ENCODE results near the gene SLC15A2.

SLC15A2 gene

DNA sequence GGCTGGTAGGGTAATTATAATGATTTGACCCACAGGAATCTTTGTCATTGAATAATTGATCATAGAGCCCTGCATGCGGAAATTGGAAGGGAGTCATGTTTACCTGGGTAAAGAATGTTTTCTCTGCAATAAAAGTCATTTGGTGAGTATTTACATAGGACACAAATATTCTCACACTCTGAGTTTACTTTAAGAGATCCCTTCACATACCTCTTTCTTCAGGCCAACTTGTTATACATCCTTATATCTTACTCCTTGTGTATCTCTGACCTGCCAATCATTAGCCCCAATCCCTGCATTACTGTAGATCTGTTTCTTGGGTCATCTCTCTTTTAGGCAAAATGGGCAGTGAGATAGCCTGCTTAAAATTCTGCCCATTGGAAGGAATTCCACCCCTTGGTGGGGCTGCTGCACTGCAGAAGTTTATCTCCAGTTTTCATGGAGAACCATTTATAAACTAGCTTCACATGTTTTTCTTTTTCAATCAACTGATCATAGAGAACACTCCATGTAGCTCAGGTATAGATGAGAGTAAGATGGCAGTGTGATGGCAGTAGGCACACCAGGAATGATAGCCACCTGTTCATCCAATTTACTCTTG is 81.6 kb downstream of the SLC15A2 start:
- no peaks in the 10 kb centered on the region for H3K4me1 ChIP-seq

DNA sequence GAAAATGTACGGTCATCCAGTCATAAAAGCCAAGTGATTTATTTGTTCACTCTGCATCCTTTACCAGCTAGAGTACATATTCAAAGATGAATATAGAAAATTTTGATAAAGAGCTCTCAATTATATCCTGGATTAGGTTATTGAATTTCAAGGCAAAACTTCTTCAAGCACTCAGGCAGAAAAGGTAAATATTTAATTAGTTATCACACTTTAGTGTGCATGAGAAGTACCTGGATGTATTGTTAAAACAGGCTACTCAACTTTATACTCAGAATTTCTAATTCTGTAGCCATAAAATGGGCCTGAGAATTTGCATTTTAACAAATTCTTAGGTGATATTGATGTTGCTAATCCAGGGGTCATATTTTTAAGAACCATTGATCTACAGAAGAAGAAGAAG is 82.5 kb downstream of the SLC15A2 start:
- H3K4me1 ChIP-seq: no peaks in the 10 kb centered on the region
- H3K9me3 ChIP-seq: peaks cover 0 to 4% (median 0%) of the 10 kb centered on the region in 3 donors
- intact Hi-C loops (cut with DNase I; ENCODE audit: low total_unique reads): no loop called here
- H3K36me3 ChIP-seq: no peaks in the 10 kb centered on the region
- TF ChIP-seq, protein P1, sequence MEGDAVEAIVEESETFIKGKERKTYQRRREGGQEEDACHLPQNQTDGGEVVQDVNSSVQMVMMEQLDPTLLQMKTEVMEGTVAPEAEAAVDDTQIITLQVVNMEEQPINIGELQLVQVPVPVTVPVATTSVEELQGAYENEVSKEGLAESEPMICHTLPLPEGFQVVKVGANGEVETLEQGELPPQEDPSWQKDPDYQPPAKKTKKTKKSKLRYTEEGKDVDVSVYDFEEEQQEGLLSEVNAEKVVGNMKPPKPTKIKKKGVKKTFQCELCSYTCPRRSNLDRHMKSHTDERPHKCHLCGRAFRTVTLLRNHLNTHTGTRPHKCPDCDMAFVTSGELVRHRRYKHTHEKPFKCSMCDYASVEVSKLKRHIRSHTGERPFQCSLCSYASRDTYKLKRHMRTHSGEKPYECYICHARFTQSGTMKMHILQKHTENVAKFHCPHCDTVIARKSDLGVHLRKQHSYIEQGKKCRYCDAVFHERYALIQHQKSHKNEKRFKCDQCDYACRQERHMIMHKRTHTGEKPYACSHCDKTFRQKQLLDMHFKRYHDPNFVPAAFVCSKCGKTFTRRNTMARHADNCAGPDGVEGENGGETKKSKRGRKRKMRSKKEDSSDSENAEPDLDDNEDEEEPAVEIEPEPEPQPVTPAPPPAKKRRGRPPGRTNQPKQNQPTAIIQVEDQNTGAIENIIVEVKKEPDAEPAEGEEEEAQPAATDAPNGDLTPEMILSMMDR (IDR thresholded peaks at IDR 0.05): no peak
- H3K27me3 ChIP-seq: no peaks in the 10 kb centered on the region
- H3K27ac ChIP-seq: no peak overlapping the region
- no peak for DNase-seq
- no peak overlapping the region for H3K4me3 ChIP-seq

More for the DNA sequence above, 81.6 kb downstream of the SLC15A2 start:
- Histone ChIP-seq H3K27me3 (no peaks in the 10 kb centered on the region), H3K4me3 (no peak overlapping the region), H3K27ac (no peak overlapping the region), H3K36me3 (no peaks in the 10 kb centered on the region), H3K9me3 (peaks cover 0 to 4% (median 0%) of the 10 kb centered on the region in 3 donors)
- intact Hi-C loops (cut with DNase I; ENCODE audit: low total_unique reads): no loop called here
- TF ChIP-seq, protein P1 (IDR thresholded peaks at IDR 0.05): no peak
- no peak for DNase-seq

GRCh38 chr3:121979246-121979645 is 85.0 kb downstream of the SLC15A2 start:
- intact Hi-C loops (cut with DNase I; ENCODE audit: low total_unique reads): no loop called here
- H3K36me3 ChIP-seq: no peaks in the 10 kb centered on the region
- no peaks in the 10 kb centered on the region for H3K27me3 ChIP-seq
- H3K27ac ChIP-seq: no peak overlapping the region
- peaks cover 0 to 9% (median 4%) of the 10 kb centered on the region in 3 donors for H3K9me3 ChIP-seq
- no peak for DNase-seq
- H3K4me3 ChIP-seq: no peak overlapping the region
- H3K4me1 ChIP-seq: no peaks in the 10 kb centered on the region
- TF ChIP-seq, protein P1 (IDR thresholded peaks at IDR 0.05): no peak

- Histone ChIP-seq H3K27me3 (no peaks in the 10 kb centered on the region), H3K36me3 (no peaks in the 10 kb centered on the region), H3K27ac (no peak overlapping the region), H3K4me3 (no peak overlapping the region), H3K9me3 (peaks cover 0 to 9% (median 4%) of the 10 kb centered on the region in 3 donors), H3K4me1 (no peaks in the 10 kb centered on the region)
- TF ChIP-seq, protein P1 (IDR thresholded peaks at IDR 0.05): no peak
- intact Hi-C loops (cut with DNase I; ENCODE audit: low total_unique reads): no loop called here
- no peak for DNase-seq
Observed at GRCh38 chr3:121979734-121980449, 85.7 kb downstream of the SLC15A2 start.

GRCh38 chr3:121980450-121980796 is 86.2 kb downstream of the SLC15A2 start:
- intact Hi-C loops (cut with DNase I; ENCODE audit: low total_unique reads): no loop called here
- no peak overlapping the region for H3K4me3 ChIP-seq
- H3K9me3 ChIP-seq: peaks cover 0 to 9% (median 4%) of the 10 kb centered on the region in 3 donors
- no peak overlapping the region for H3K27ac ChIP-seq
- no peaks in the 10 kb centered on the region for H3K27me3 ChIP-seq
- TF ChIP-seq, protein P1 (IDR thresholded peaks at IDR 0.05): no peak
- DNase-seq: no peak
- no peaks in the 10 kb centered on the region for H3K4me1 ChIP-seq
- H3K36me3 ChIP-seq: no peaks in the 10 kb centered on the region

Data from tibial artery (tissue), 4 donors.